Nephron (organoid): ENCODE results near the gene TPCN2.

Source experiments
- H3K27ac Mint-ChIP-seq, 3 experiments: 2 replicates each; pipeline ENCODE4 v1.8.0; 2020; ENCODE audit warnings: mixed read lengths in 3 of 3, mild to moderate bottlenecking in 2 of 3, moderate library complexity in 1 of 3
- H3K27me3 Mint-ChIP-seq: 2 replicates; pipeline ENCODE4 v1.8.0; 2021; ENCODE audit warnings: low read depth, mild to moderate bottlenecking, moderate library complexity, mixed read lengths
- H3K36me3 Mint-ChIP-seq: 2 replicates; pipeline ENCODE4 v1.8.0; 2020; ENCODE audit warnings: low read depth, mixed read lengths
- H3K4me1 Mint-ChIP-seq: 2 replicates; pipeline ENCODE4 v1.8.0; 2020; ENCODE audit warnings: mixed read lengths
- H3K4me3 Mint-ChIP-seq, 3 experiments: 2 replicates each; pipeline ENCODE4 v1.8.0; 2020; ENCODE audit warnings: mild to moderate bottlenecking in 3 of 3, mixed read lengths in 3 of 3, moderate library complexity in 2 of 3
- H3K9me3 Mint-ChIP-seq: 2 replicates; pipeline ENCODE4 v1.8.0; 2020; ENCODE audit warnings: mixed read lengths
- CTCF ChIP-seq, 3 experiments: fragments of 200-600 bp; sonication (generic); IDR thresholded peaks; one replicate each; pipeline ENCODE4 v1.5.0; 2021; ENCODE audit warnings: antibody characterized with exemption in 3 of 3; ENCODE audit not compliant: unreplicated experiment in 3 of 3

TPCN2 gene

GRCh38 chr11:69151836-69152235 is 103.1 kb downstream of the TPCN2 start:
- TF ChIP-seq CTCF (IDR thresholded peaks at IDR 0.05; ENCODE audit: unreplicated experiment in 3 of 3), result no peak
- peaks cover 18% of the 10 kb centered on the region for H3K36me3 Mint-ChIP-seq
- H3K4me3 Mint-ChIP-seq, result no peak overlapping the region
- H3K4me1 Mint-ChIP-seq, result peaks cover 29% of the 10 kb centered on the region
- peak overlapping the region in 2 of 3 experiments; percentile 50 to 92 for H3K27ac Mint-ChIP-seq
- peaks cover 30% of the 10 kb centered on the region for H3K27me3 Mint-ChIP-seq
- peaks cover 21% of the 10 kb centered on the region for H3K9me3 Mint-ChIP-seq

GRCh38 chr11:69152733-69153421 is 104.1 kb downstream of the TPCN2 start:
- Mint-ChIP-seq H3K36me3 (peaks cover 18% of the 10 kb centered on the region), H3K4me1 (peaks cover 29% of the 10 kb centered on the region), H3K27me3 (peaks cover 30% of the 10 kb centered on the region), H3K27ac (peak overlapping the region; percentile 50 to 92 (median 82)), H3K4me3 (no peak overlapping the region), H3K9me3 (peaks cover 17% of the 10 kb centered on the region)
- TF ChIP-seq CTCF (IDR thresholded peaks at IDR 0.05; ENCODE audit: unreplicated experiment in 3 of 3), result no peak

GRCh38 chr11:69153661-69154060 is 104.9 kb downstream of the TPCN2 start:
- H3K36me3 Mint-ChIP-seq, result peaks cover 12% of the 10 kb centered on the region
- peaks cover 11% of the 10 kb centered on the region for H3K9me3 Mint-ChIP-seq
- no peak overlapping the region for H3K4me3 Mint-ChIP-seq
- peak overlapping the region; percentile 50 to 92 (median 82) for H3K27ac Mint-ChIP-seq
- H3K4me1 Mint-ChIP-seq, result peaks cover 29% of the 10 kb centered on the region
- no peak for TF ChIP-seq CTCF (IDR thresholded peaks at IDR 0.05; ENCODE audit: unreplicated experiment in 3 of 3)
- H3K27me3 Mint-ChIP-seq, result peaks cover 30% of the 10 kb centered on the region

- Mint-ChIP-seq H3K27me3 (peaks cover 30% of the 10 kb centered on the region), H3K36me3 (peaks cover 7% of the 10 kb centered on the region), H3K27ac (no peak overlapping the region), H3K4me3 (no peak overlapping the region), H3K4me1 (peaks cover 29% of the 10 kb centered on the region), H3K9me3 (peaks cover 7% of the 10 kb centered on the region)
- no peak for TF ChIP-seq CTCF (IDR thresholded peaks at IDR 0.05; ENCODE audit: unreplicated experiment in 3 of 3)
Observed at GRCh38 chr11:69154211-69154913, 105.6 kb downstream of the TPCN2 start.

- Mint-ChIP-seq H3K4me3 (no peak overlapping the region), H3K9me3 (peaks cover 7% of the 10 kb centered on the region), H3K4me1 (peaks cover 29% of the 10 kb centered on the region), H3K27ac (no peak overlapping the region), H3K27me3 (peaks cover 30% of the 10 kb centered on the region), H3K36me3 (peaks cover 7% of the 10 kb centered on the region)
- no peak for TF ChIP-seq CTCF (IDR thresholded peaks at IDR 0.05; ENCODE audit: unreplicated experiment in 3 of 3)
Observed at GRCh38 chr11:69154938-69155301, 106.2 kb downstream of the TPCN2 start.
